Stimulated activated CD8-positive, alpha-beta memory T cell treated with anti-CD3 and anti-CD28 coated beads, Interleukin-7, amount 100 ng/mL, for 48 hours (primary cell): ENCODE data around the gene ADAMTS12.

ENCODE experiments used
- DNase-seq, 2 donors: peaks; one replicate each; pipeline ENCODE4 v3.0.0-alpha.2; 2020; ENCODE audit warnings: low read depth in 1 of 2; ENCODE audit errors: extremely low read depth in 1 of 2

ADAMTS12 gene

GRCh38 chr5:33725806-33726205 is 166.0 kb downstream of the ADAMTS12 start:
- no peak for DNase-seq

DNA sequence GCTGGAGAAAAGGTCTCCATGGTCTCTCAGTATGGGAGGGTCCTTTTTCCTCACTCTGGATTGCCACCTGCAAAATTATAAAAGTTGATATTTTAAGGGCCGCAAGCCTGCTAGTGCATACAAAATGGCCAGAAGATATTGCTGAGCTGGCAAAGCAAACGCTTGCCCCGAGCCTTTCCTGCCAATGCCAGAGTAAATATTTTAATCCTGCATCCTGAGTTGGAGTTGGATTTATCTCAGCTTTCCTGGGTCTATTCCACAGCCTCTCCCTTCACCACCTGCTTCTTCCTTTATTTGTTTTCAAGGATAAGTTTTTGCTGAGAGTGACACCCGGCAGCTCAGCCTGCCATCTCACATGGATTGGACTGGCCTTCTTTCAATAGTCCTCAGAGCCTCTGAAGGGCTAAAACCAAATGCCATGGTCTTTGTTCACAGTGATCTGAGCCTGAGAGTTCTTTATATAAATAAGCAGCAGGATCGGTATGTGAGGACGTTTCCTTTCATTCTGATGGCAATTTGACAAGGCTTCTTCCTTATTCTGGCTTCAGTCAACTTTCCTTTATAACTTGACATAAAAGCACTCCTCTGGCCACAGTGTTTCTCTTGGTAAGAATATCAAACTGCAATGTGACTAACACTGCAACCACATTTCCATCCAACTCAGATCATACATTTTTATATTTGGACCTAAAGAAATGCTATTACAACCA is 170.1 kb downstream of the ADAMTS12 start:
- DNase-seq = no peak

DNA sequence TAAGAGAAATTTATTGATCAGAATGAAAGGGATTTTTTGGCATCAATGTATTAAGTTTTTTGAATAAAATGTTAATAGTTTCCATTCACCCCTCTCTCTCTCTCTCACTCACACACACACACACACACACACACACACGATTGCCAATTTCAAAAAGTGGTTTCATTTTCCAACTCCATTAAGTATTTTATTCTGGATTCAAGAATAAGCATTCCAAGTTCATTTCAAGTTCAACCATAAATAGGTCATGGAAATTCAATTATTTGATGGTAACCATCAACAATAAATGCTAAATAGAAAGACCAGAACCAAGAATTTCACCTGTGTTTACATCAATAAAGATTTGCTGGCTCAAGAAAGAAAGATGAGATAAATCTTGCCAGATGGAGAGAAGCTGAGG is 171.6 kb downstream of the ADAMTS12 start:
- no peak for DNase-seq

GRCh38 chr5:33719769-33720168 is 172.0 kb downstream of the ADAMTS12 start:
- DNase-seq = no peak

DNA sequence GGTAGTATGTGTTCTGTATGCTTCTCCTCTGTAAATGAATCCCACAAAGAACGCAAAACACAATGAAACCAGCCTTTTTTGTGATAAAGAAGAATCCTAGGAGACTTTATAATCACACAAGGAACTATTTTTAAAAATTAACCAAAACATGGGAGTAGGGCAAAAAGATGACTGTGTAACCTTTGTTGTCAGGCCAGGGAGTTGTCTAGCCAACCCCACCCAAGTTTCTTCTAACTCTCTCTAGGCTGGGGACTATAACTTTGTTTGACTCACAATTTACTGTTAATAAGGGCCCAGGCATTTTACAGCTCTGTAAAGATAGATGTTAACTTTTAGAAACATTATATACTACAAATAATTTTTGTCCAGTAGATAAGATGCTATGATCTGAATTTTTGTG is 176.1 kb downstream of the ADAMTS12 start:
- DNase-seq = no peak

DNA sequence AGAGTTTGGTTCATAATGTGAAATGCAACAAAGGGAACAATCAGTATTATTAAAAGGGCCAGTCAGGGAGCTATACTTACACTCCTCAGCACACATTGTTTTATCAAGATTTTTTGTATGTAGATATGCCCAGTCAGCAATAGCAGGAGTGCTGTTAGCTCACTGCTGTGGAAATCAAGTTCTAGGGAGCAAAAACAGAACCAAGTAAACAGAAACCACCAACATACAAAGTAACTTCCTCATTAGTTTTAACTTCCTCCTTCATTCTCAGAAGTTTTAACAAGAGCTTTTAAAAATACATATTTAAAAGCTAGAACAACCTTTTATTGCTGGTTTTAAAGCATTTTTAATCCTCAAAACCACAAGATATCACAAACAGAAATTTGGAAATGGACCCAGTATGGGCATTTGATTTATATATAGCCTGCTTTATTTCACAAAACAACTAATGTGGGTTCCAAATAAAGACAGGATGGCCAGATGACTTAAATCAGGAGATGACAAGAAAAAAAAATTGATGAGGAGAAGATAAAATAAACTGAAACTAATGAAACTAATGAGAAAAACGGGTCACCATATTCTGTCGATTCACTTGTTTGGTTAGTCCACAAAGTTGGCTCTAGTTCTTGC is 178.5 kb downstream of the ADAMTS12 start:
- DNase-seq = no peak

DNA sequence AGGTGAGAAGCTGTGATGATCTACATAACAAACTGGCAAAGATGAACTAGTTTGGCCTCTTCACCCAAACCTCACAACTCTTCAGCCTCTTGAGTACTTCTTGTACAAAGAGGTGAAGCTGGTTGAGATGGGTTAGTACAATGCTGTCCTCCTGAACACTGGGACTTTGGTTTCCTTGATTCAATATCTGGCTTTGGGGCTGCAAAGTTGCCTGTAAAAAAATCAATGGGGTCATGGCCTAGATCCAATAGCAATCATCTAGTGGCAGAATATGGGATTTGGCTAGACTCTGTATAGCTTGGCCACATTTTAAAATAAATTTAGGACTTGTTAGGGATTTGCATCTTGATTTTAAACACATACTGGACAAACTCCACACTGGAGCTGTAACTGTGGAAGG is 179.1 kb downstream of the ADAMTS12 start:
- no peak for DNase-seq

GRCh38 chr5:33711094-33711679 is 180.6 kb downstream of the ADAMTS12 start:
- DNase-seq = no peak

DNA sequence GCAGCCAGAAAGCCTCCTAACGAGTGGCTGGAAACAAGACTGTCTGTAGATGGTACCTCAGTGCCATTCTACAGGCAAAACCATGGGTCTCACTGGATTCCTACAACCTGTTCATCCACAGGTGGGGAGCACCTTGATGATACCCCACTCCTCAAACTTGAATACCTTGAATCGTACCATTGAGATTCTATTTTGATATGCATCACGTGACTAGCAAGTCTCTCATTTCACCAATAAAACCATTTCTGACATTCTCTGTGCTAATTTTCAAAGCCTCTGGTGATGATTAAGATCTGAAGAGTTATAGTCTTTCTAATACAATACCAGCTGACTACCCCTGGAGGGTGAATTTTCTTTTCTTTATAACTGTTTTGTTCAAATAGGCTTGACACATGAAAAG is 188.9 kb downstream of the ADAMTS12 start:
- no peak for DNase-seq

DNA sequence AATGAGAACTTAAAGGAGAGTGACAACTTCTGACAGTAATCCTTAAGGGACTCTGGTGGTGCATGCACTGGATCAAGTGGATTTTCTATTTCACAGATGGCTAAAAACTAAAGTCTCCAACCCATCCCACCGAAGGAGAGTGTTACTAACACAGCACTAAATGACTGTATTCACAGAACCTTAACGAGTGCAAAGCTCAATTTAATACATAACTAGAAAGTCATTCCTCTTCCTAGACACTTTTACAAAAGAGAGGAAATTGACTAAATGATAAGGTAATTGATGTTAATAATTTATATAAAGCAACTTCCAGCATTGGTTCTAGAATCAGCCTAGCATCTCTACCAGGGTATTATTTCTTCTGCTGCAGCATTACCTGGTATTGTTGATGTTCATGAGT is 189.8 kb downstream of the ADAMTS12 start:
- no peak for DNase-seq

GRCh38 chr5:33701251-33701650 is 190.5 kb downstream of the ADAMTS12 start:
- DNase-seq = no peak

GRCh38 chr5:33696411-33696810 is 195.4 kb downstream of the ADAMTS12 start:
- no peak for DNase-seq

DNA sequence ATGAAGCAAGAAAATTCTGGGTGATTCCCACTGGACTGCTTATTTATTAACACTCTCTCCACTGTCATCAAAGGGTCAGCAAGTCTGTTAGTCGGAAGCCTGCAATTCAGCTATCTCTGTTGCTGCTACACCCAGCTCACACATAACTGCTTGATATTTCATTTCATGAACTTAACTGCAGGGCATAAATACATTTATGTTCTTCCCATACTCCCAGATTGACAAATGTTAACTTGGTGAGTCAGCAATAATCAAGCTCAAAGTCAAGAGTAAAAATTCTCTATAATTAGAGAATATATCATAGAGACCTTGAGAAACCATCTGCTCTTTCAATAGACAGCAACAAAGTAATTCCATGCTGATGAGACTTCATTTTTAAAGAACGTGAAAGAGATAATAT is 198.8 kb downstream of the ADAMTS12 start:
- DNase-seq = no peak

DNA sequence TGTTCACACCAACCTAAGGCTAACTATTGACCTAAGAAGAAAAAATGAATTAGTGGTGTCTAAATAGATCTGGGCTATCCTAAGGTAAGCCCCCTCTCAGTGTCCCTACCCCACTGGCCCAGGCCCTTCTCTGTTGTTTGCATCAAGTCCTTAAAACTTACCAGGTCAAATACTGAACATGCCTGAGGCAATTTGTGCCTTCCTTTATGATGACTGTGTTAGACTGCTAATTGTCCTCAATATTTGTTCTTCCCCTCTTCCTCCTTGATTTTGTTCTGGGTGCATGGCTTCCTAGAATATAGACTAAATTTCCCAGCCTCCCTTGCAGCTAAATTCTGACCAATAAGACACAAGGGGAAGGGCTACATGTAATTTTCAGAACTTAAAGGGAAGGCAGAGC is 199.9 kb downstream of the ADAMTS12 start:
- no peak for DNase-seq

DNA sequence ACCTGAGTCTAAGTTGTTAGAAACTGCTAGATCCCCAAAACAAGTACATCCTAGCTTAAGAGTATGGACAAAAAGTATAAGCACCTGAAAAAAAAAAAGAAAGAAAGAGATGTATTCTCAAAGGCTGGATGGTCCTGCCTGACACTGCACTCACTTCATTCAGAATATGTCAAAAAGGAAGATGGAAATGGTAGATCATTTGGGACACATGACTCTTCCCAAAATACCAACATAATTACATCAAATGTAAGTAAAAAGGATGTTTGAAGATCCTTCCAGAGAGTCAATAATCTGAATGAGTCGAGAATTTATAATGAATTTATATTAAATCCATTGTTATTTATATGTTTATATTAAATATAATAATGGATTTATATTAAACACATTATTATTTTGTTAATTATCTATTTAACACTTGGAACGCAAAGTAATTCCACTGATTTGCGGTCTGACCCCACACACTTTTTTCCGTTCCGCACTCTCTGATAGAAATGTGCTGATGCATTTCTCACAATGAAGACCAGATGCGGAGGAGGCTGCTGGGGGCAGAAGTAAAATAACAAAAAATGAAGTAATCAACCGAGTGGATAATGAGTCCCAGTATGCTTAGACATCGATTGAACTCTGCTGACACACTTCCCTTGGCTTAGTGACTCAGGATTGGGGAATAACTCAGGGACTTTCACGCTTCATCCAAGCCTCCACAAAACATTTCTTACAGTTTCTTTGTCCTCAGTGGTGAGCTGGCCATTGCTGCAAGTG is 201.2 kb downstream of the ADAMTS12 start:
- no peak for DNase-seq

- no peak for DNase-seq
Measured at GRCh38 chr5:33688526-33688925, 203.3 kb downstream of the ADAMTS12 start.

DNA sequence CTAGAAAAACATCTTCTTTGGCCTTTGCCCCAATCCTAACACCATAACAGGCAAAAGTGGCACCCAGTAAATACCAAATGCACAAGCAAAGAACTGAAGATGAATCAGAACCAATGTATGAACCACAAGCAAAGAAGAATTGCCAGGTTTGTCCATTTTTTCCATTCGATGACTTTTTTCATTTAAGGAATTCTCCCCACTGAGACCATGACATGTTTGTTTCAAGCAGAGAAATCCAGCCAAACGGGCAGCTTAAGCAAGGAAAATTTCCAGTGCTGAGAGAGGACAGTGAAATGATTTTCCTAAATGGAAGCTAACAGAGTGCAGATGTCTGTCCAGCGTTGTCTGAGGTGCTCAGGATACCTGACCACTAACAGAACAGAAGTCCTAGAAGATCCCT is 203.7 kb downstream of the ADAMTS12 start:
- no peak for DNase-seq

DNA sequence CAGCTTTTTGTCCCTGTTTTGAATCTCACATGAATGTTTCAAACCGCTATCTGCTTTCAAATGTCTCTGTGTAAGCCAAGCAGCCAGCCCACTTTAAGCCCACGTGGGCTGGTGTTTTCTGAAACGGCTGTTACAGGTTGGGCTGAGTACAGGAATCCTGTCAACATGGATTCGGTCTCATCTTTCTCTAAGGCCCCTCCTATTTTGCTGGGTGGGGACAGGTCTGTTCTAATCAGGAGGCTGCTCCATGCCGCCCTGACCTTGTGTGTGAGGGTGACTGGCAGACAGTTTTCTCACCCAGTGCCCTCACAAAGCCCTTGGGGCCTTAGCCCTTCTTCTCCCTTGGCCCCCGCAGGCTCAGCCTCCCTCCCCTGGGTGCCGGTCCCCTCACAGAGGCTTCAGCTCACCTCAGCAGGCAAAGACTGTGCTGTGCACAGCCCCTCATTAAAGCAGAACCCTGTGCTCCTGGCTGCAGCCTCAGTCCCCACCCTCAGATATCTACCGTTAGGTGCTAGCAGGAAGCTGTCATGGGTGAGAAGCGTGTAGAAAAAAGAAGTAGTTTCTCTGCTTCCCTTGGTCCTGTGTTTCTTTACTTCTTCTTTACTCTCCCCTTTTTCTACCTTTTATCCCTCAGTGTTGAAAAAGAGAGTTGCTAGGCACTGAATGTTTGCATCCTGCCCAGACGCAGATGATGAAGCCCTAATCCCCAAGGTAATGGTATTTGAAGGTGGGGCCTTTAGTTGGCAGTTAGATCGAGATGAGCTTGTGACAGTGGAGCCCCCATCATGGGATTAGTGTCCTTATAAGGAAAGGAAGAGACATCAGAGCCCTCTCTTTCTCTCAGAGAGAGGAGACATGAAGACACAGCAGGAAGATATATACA is 205.7 kb downstream of the ADAMTS12 start:
- DNase-seq = no peak

GRCh38 chr5:33684496-33685159 is 207.2 kb downstream of the ADAMTS12 start:
- DNase-seq = no peak

DNA sequence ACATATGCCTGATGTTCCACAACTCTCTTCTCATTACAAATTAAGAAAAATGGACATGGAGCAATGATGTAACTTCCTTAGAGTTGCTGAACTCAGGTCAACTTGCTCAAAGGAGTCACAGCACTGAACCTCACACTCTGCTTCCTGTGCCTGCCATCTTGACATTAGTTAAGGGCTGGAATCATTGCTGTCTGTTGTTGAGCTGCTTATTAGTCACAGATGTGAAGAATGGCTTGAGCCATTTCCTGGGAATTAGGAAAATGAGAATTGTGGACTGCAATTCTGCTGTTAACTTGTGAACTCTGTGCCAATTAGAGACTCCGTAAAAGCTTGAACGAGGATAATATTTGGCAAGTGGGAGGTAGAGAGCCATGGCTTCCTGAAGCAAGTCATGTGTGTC is 212.0 kb downstream of the ADAMTS12 start:
- no peak for DNase-seq
